Measurements from ENCODE around the gene NFS1. TPM values are rescaled to one million over a fixed set of nuclear protein-coding genes. Genes with fewer than 3 reads are reported as not detected.

NFS1 gene
- total and polyA plus RNA-seq, 2 donors (not counting 1 experiment from before 2014, with no cell fraction given) = 29.0 to 30.6 TPM

DNA sequence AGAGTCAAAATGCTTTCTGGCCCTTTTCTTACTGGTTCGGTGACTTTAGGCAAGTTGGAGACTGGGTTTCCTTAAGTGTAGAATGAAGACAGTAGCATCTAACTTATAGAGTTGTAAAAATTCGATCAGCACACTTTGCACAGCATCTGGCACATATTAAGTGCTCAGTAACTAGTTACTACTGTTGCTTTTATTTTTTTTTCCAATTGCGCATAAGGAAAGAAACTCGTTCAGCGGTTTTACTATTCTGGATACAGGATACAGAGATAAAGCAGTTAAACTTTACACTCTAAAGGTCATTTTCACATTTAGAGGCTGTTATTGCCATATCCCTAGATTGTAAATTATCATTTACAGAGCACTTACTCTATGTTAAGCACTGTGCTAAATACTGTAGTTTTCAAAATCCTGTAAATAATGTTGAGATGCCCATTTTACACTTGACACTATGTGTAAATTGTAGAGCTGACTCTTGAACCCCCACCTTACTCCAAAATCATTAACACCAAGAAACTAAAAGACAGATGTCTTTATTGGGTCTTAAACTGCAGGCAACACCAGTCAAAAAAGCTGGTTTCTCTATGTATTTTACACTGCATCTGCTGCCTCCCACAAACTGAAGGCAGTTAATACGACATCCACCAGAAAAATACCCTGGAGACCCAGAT lies 939 bp upstream of the NFS1 start:
- H3K27me3 Mint-ChIP-seq = no peaks in the 10 kb centered on the region
- no peaks in the 10 kb centered on the region for H3K27me3 ChIP-seq (replicated peaks in 1 of 4; ENCODE audit: control extremely low read depth in 1 of 4, control insufficient read depth in 3 of 4, insufficient read depth in 4 of 4, low read length in 3 of 4)
- peaks cover 17 to 23% of the 10 kb centered on the region in 2 donors for H3K4me1 ChIP-seq (ENCODE audit: control insufficient read depth in 2 of 2, insufficient read depth in 2 of 2, low read length in 2 of 2)
- peaks cover 14% of the 10 kb centered on the region for H4K20me1 ChIP-seq (ENCODE audit: control insufficient read depth, insufficient read depth, low read length, poor library complexity, severe bottlenecking)
- H3K79me2 ChIP-seq (ENCODE audit: control insufficient read depth, insufficient read depth, low read length) = peaks cover 24% of the 10 kb centered on the region
- H3K4me2 ChIP-seq (replicated peaks; ENCODE audit: low read depth, low read length, poor library complexity, severe bottlenecking) = peak overlapping the region; percentile 99
- ChIA-PET POLR2A (interaction anchor here (0.9 to 2.4 kb wide), 4 partner anchors 10 to 85 kb away, joined by 3 to 18 read pairs (median 5); partner anchors contain the start of genes PHF20, RBM39 and SPAG4), CTCF (interaction anchor here (1.1 to 2.0 kb wide), 6 partner anchors 34 to 122 kb away, joined by 3 to 10 read pairs (median 4); partner anchors contain the start of gene RBM39)
- peak overlapping the region; percentile 84 to 96 for H3K27ac ChIP-seq (ENCODE audit: low read length in 2 of 2)
- peak overlapping the region; percentile 85 for H3K4me3 Mint-ChIP-seq
- H3K4me1 Mint-ChIP-seq = peaks cover 33% of the 10 kb centered on the region
- peak overlapping the region; percentile 100 for H2AFZ ChIP-seq (ENCODE audit: insufficient read depth, low read depth, low read length, poor library complexity, severe bottlenecking)
- peak overlapping the region; percentile 100 for H3K9ac ChIP-seq (ENCODE audit: low read length)
- 17% methylated on average over 1 of the region's 6 CpGs for WGBS (ENCODE audit: insufficient coverage)
- DNase-seq = peak; percentile 27
- no peaks in the 10 kb centered on the region for H3K9me3 ChIP-seq (ENCODE audit: control extremely low read depth in 1 of 3, control insufficient read depth in 2 of 3, insufficient read depth in 1 of 3, low read length in 2 of 3)
- intact Hi-C loops (cut with micrococcal nuclease) = loop anchor here (1.0 to 5.0 kb wide), 7 partner anchors 36 to 245 kb away; partner anchors contain the start of genes CEP250, CPNE1, PHF20 and RBM12
- H3K27ac Mint-ChIP-seq = peak overlapping the region; percentile 97
- no peak for ATAC-seq (ENCODE audit: low read depth)
- peak overlapping the region; percentile 69 to 98 (median 91) for H3K4me3 ChIP-seq (ENCODE audit: control extremely low read depth in 1 of 5, extremely low read depth in 1 of 5, insufficient read depth in 1 of 5, low read depth in 2 of 5, low read length in 4 of 5)
- TF ChIP-seq CTCF (IDR thresholded peaks at IDR 0.05) (no peak), EZH2 (IDR thresholded peaks at IDR 0.05; ENCODE audit: borderline replicate concordance, insufficient read depth, low read depth, low read length, poor library complexity, severe bottlenecking) (no peak)
- H3K36me3 ChIP-seq (replicated peaks in 1 of 2; ENCODE audit: control extremely low read depth in 1 of 2, control insufficient read depth in 1 of 2, extremely low read depth in 1 of 2, insufficient read depth in 2 of 2, low read length in 1 of 2) = peaks cover 13 to 39% of the 10 kb centered on the region in 2 experiments
- H3K9me3 Mint-ChIP-seq (ENCODE audit: insufficient read depth) = no peaks in the 10 kb centered on the region
